A549 (cell line): Measurements from ENCODE around the gene SYT5.

ENCODE experiments used
- EP300 ChIP-seq, 2 experiments: fragments of >200 bp; sonication (Bioruptor Twin); formaldehyde crosslinking; IDR thresholded peaks; 2 replicates in 1 of 2; 3 replicates in 1 of 2; pipeline ENCODE4 v1.6.1; 2016 to 2017
- HOXA7 ChIP-seq: fragments of 250-450 bp; sonication (Bioruptor Pico); IDR thresholded peaks from 2 replicates; pipeline ENCODE4 v1.5.0; 2020; ENCODE audit warnings: mild to moderate bottlenecking, moderate library complexity
- JUNB ChIP-seq: fragments of >200 bp; sonication (Bioruptor Twin); formaldehyde crosslinking; IDR thresholded peaks from 2 replicates; pipeline ENCODE4 v1.6.1; 2016
- MAFK ChIP-seq: fragments of 450-650 bp; IDR thresholded peaks from 2 replicates; pipeline ENCODE4 v1.6.1; 2014; ENCODE audit not compliant: partially characterized antibody
- PHF8 ChIP-seq: fragments of 200-600 bp; sonication (generic); IDR thresholded peaks from 2 replicates; pipeline ENCODE4 v1.6.1; 2016; ENCODE audit warnings: low read depth, mild to moderate bottlenecking, antibody characterized with exemption, moderate library complexity, borderline replicate concordance
- RARB ChIP-seq: fragments of 250-450 bp; sonication (Bioruptor Pico); IDR thresholded peaks from 2 replicates; pipeline ENCODE4 v1.8.0; 2021; ENCODE audit warnings: mild to moderate bottlenecking, moderate library complexity
- TF ChIP-seq, protein P1 (sequence below): fragments of >200 bp; sonication (Bioruptor Twin); formaldehyde crosslinking; IDR thresholded peaks from 3 replicates; pipeline ENCODE4 v1.5.1; 2016
- TF ChIP-seq, protein P2 (sequence below): fragments of 200-600 bp; sonication (generic); IDR thresholded peaks from 2 replicates; pipeline ENCODE4 v1.6.1; 2016; ENCODE audit warnings: antibody characterized with exemption, mild to moderate bottlenecking, moderate library complexity
- TF ChIP-seq, protein P3 (sequence below): fragments of 450-650 bp; IDR thresholded peaks from 2 replicates; pipeline ENCODE4 v1.6.1; 2014; ENCODE audit warnings: antibody characterized with exemption

DNA sequence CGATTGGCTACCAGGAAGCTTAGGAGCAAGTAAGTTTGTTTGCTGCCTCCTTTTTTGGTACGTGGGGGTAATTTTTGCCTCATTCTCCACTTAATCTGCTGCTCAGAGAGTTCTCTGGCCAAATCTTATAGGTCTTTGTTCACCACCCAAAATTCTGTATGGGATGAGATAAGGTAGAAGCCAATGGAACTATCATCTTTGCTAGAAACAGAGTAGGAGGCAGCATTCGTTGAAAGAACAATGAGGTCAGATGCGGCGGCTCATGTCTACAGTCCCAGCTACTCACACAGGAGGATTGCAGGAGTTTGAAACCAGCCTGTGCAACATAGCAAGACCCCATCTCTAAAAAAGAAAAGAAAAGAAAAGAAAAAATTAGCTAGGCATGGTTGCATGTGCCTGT is 8.6 kb downstream of the SYT5 start:
- TF ChIP-seq, protein P1, sequence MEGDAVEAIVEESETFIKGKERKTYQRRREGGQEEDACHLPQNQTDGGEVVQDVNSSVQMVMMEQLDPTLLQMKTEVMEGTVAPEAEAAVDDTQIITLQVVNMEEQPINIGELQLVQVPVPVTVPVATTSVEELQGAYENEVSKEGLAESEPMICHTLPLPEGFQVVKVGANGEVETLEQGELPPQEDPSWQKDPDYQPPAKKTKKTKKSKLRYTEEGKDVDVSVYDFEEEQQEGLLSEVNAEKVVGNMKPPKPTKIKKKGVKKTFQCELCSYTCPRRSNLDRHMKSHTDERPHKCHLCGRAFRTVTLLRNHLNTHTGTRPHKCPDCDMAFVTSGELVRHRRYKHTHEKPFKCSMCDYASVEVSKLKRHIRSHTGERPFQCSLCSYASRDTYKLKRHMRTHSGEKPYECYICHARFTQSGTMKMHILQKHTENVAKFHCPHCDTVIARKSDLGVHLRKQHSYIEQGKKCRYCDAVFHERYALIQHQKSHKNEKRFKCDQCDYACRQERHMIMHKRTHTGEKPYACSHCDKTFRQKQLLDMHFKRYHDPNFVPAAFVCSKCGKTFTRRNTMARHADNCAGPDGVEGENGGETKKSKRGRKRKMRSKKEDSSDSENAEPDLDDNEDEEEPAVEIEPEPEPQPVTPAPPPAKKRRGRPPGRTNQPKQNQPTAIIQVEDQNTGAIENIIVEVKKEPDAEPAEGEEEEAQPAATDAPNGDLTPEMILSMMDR = no peak
- no peak for TF ChIP-seq HOXA7 (CRISPR knock-in tag)
- TF ChIP-seq PHF8 = no peak
- TF ChIP-seq MAFK = no peak
- TF ChIP-seq RARB = no peak
- no peak for TF ChIP-seq JUNB
- TF ChIP-seq, protein P2, sequence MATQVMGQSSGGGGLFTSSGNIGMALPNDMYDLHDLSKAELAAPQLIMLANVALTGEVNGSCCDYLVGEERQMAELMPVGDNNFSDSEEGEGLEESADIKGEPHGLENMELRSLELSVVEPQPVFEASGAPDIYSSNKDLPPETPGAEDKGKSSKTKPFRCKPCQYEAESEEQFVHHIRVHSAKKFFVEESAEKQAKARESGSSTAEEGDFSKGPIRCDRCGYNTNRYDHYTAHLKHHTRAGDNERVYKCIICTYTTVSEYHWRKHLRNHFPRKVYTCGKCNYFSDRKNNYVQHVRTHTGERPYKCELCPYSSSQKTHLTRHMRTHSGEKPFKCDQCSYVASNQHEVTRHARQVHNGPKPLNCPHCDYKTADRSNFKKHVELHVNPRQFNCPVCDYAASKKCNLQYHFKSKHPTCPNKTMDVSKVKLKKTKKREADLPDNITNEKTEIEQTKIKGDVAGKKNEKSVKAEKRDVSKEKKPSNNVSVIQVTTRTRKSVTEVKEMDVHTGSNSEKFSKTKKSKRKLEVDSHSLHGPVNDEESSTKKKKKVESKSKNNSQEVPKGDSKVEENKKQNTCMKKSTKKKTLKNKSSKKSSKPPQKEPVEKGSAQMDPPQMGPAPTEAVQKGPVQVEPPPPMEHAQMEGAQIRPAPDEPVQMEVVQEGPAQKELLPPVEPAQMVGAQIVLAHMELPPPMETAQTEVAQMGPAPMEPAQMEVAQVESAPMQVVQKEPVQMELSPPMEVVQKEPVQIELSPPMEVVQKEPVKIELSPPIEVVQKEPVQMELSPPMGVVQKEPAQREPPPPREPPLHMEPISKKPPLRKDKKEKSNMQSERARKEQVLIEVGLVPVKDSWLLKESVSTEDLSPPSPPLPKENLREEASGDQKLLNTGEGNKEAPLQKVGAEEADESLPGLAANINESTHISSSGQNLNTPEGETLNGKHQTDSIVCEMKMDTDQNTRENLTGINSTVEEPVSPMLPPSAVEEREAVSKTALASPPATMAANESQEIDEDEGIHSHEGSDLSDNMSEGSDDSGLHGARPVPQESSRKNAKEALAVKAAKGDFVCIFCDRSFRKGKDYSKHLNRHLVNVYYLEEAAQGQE = no peak
- TF ChIP-seq, protein P3, sequence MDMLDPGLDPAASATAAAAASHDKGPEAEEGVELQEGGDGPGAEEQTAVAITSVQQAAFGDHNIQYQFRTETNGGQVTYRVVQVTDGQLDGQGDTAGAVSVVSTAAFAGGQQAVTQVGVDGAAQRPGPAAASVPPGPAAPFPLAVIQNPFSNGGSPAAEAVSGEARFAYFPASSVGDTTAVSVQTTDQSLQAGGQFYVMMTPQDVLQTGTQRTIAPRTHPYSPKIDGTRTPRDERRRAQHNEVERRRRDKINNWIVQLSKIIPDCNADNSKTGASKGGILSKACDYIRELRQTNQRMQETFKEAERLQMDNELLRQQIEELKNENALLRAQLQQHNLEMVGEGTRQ = no peak
- TF ChIP-seq EP300 (IDR thresholded peaks at IDR 0.05) = no peak
